Ovary (tissue), 9 donors: ENCODE results near the gene HMGB1. TPM values are rescaled to one million over a fixed set of nuclear protein-coding genes. Genes with fewer than 3 reads are reported as not detected.

Source experiments
- DNase-seq, 5 donors: peaks; one replicate each; pipeline ENCODE4 v3.0.0-alpha.2; 2019 to 2020
- H3K27ac ChIP-seq, 2 donors: fragments of 200-600 bp; one replicate each; pipeline versions ENCODE4 v1.5.1 to v1.8.0; 2019 to 2022
- H3K27me3 ChIP-seq: fragments of 200-600 bp; one replicate; pipeline ENCODE4 v1.8.0; 2022
- H3K36me3 ChIP-seq: fragments of 200-600 bp; sonication (generic); one replicate; pipeline ENCODE4 v1.5.1; 2019
- H3K4me1 ChIP-seq: one replicate; pipeline ENCODE4 v1.8.1; 2013; ENCODE audit warnings: mild to moderate bottlenecking, moderate library complexity; ENCODE audit not compliant: insufficient read depth
- H3K4me3 ChIP-seq: fragments of 200-600 bp; sonication (generic); one replicate; pipeline ENCODE4 v1.5.1; 2017
- H3K9me3 ChIP-seq, 2 donors: fragments of 200-600 bp in 1 of 2; sonication (generic) in 1 of 2; one replicate each; pipeline versions ENCODE4 v1.5.1 to v1.8.1; 2013 to 2019; ENCODE audit warnings: mild to moderate bottlenecking in 1 of 2, moderate library complexity in 1 of 2
- CTCF ChIP-seq, 3 donors: fragments of 450-650 bp in 2 of 3; fragments of 200-600 bp in 1 of 3; IDR thresholded peaks; one replicate each; pipeline versions ENCODE4 v1.5.1 to v1.8.0; 2016 to 2022; ENCODE audit warnings: antibody characterized with exemption in 3 of 3, mild to moderate bottlenecking in 1 of 3
- EP300 ChIP-seq: sonication (generic); formaldehyde crosslinking; IDR thresholded peaks from one replicate; pipeline ENCODE4 v1.6.1; 2017; ENCODE audit warnings: antibody characterized with exemption
- POLR2A ChIP-seq: fragments of 450-650 bp; IDR thresholded peaks from one replicate; pipeline ENCODE4 v1.6.1; 2017; ENCODE audit warnings: antibody characterized with exemption, mild to moderate bottlenecking, moderate library complexity
- WGBS, 3 donors: extraction: QIAGEN DNeasy Blood & Tissue Kit in 1 of 3; methylation state at CpG; one replicate each; pipeline versions ENCODE4 v1.1.5 to v1.1.7; 2013 to 2017; 5-methylcytosine and 5-hydroxymethylcytosine counted together
- intact Hi-C, 4 donors: fragments of 100-400 bp; cut with DNase I; formaldehyde crosslinking; loops; one replicate each; pipeline versions ENCODE4 v1.11.0 to v1.15.1; 2022 to 2023
- polyA plus RNA-seq, 2 donors: library from polyadenylated mRNA; stranded (reverse); fragments of 200-250 nt in 1 of 2; fragments of 350-450 nt in 1 of 2; fragmentation: Illumina TruSeq in 1 of 2; extraction: RNeasy Lipid Tissue Mini Kit (QIAGEN cat#74804) in 1 of 2; gene quantifications; one replicate each; pipeline ENCODE4 v1.2.3, GENCODE V29; 2013 to 2014
- total RNA-seq, 7 donors: library from RNA; depleted of rRNA in 2 of 7; stranded (reverse); fragments of >200 nt in 2 of 7; fragmentation: NEBNext Ultra II Directional in 3 of 7; extraction: Animal tissue kit (Norgen Biotek cat#: 25700) in 3 of 7; gene quantifications; one replicate each; pipeline versions ENCODE4 v1.1.0 to v1.2.4, GENCODE V29; 2016 to 2023
- donor health status: DM: no; HTN: no; CAD: no; lungs with moderate emphysema.
- donor health status: DM: no; HTN: no; CAD: no.
- donor health status: Bipolar disorder and iron deficiency.
- donor health status: DM: yes; HTN: yes; CAD: no.
- donor health status: DM: no; HTN: no; CAD: no.
- donor health status: DM: yes; HTN: yes; CAD: no.

HMGB1 gene
- total and polyA plus RNA-seq, 9 donors = 163 to 323 (median 248) TPM

- no peak overlapping the region for H3K4me3 ChIP-seq
- WGBS, 3 donors = 27 to 36% (median 32%) methylated on average over 3 of the region's 3 CpGs
- no peaks in the 10 kb centered on the region for H3K27me3 ChIP-seq
- H3K36me3 ChIP-seq = no peaks in the 10 kb centered on the region
- H3K27ac ChIP-seq = no peak overlapping the region
- no peak for TF ChIP-seq POLR2A
- no peak for TF ChIP-seq CTCF (IDR thresholded peaks at IDR 0.05)
- no peak for TF ChIP-seq EP300
- H3K4me1 ChIP-seq = no peaks in the 10 kb centered on the region
- intact Hi-C loops = no loop called here
- no peaks in the 10 kb centered on the region for H3K9me3 ChIP-seq
- no peak for DNase-seq
These were observed 29.8 kb downstream of the HMGB1 start for GRCh38 chr13:30435911-30436451.

GRCh38 chr13:30431269-30431940 lies 34.3 kb downstream of the HMGB1 start:
- no peak overlapping the region for H3K4me3 ChIP-seq
- H3K27me3 ChIP-seq = no peaks in the 10 kb centered on the region
- no peaks in the 10 kb centered on the region for H3K36me3 ChIP-seq
- no peaks in the 10 kb centered on the region for H3K4me1 ChIP-seq
- intact Hi-C loops = no loop called here
- 62 to 66% (median 63%) methylated on average over 2 of the region's 2 CpGs for WGBS, 3 donors
- H3K27ac ChIP-seq = no peak overlapping the region
- DNase-seq = no peak
- H3K9me3 ChIP-seq = no peaks in the 10 kb centered on the region
- TF ChIP-seq POLR2A (no peak), CTCF (IDR thresholded peaks at IDR 0.05) (no peak), EP300 (no peak)

- Histone ChIP-seq H3K36me3 (no peaks in the 10 kb centered on the region), H3K9me3 (no peaks in the 10 kb centered on the region), H3K4me1 (no peaks in the 10 kb centered on the region), H3K27me3 (no peaks in the 10 kb centered on the region), H3K4me3 (no peak overlapping the region), H3K27ac (peak overlapping the region in 1 of 2 donors; percentile 38)
- TF ChIP-seq POLR2A (no peak), CTCF (IDR thresholded peaks at IDR 0.05) (no peak), EP300 (no peak)
- DNase-seq = no peak
- 29 to 37% (median 31%) methylated on average over 6 of the region's 6 CpGs for WGBS, 3 donors
- intact Hi-C loops = no loop called here
These were observed 35.7 kb downstream of the HMGB1 start for GRCh38 chr13:30429721-30430694.

GRCh38 chr13:30429235-30429634 lies 36.5 kb downstream of the HMGB1 start:
- Histone ChIP-seq H3K4me3 (no peak overlapping the region), H3K27ac (no peak overlapping the region), H3K27me3 (no peaks in the 10 kb centered on the region), H3K4me1 (no peaks in the 10 kb centered on the region), H3K36me3 (no peaks in the 10 kb centered on the region), H3K9me3 (no peaks in the 10 kb centered on the region)
- intact Hi-C loops = no loop called here
- DNase-seq = no peak
- TF ChIP-seq EP300 (no peak), CTCF (IDR thresholded peaks at IDR 0.05) (no peak), POLR2A (no peak)
- WGBS, 3 donors = 91 to 96% (median 91%) methylated on average over 3 of the region's 3 CpGs
